ENCODE results near the gene PTPRT. TPM values are rescaled to one million over a fixed set of nuclear protein-coding genes. Genes with fewer than 3 reads are reported as not detected.

The PTPRT gene
- total and polyA plus RNA-seq, 2 of the 4 experiments (the other 2 are of a cell fraction) = not detected

GRCh38 chr20:42041000-42041565 is 1148.6 kb downstream of the PTPRT start:
- peaks cover 18% of the 10 kb centered on the region for H3K9me3 ChIP-seq (ENCODE audit: control insufficient read depth, insufficient read depth, low read length)
- no peak overlapping the region for H3K9ac ChIP-seq (ENCODE audit: low read depth, low read length)
- H3K18ac ChIP-seq (ENCODE audit: low read depth, low read length) = no peak overlapping the region
- no peaks in the 10 kb centered on the region for H3K27me3 ChIP-seq (ENCODE audit: control insufficient read depth, insufficient read depth, low read length)
- H3K56ac ChIP-seq (ENCODE audit: extremely low read depth, insufficient read depth, low read length) = no peak overlapping the region
- H3K4me2 ChIP-seq (ENCODE audit: low read depth, low read length) = no peak overlapping the region
- no peak overlapping the region for H2AFZ ChIP-seq (replicated peaks; ENCODE audit: low read length, poor library complexity)
- DNase-seq (no peak), ATAC-seq (ENCODE audit: low read depth) (no peak)
- no peaks in the 10 kb centered on the region for H3K36me3 ChIP-seq (ENCODE audit: control insufficient read depth, insufficient read depth, low read length)
- no peak overlapping the region for H3K27ac ChIP-seq (ENCODE audit: insufficient read depth, low read length)
- H2BK5ac ChIP-seq (ENCODE audit: low read depth, low read length, poor library complexity, severe bottlenecking) = no peak overlapping the region
- H2BK20ac ChIP-seq (ENCODE audit: low read depth, low read length) = no peak overlapping the region
- H3K23ac ChIP-seq (ENCODE audit: low read depth, low read length) = no peak overlapping the region
- BruUV-seq (replicated peaks) = no TSS peak
- no peak overlapping the region for H2AK9ac ChIP-seq (replicated peaks; ENCODE audit: low read depth, low read length, poor library complexity)
- no peak for TF ChIP-seq POLR2A (IDR thresholded peaks at IDR 0.05; ENCODE audit: low read depth, low read length)
- no peak for TF ChIP-seq MXI1 (IDR thresholded peaks at IDR 0.05; ENCODE audit: borderline replicate concordance, low read depth, low read length)
- TF ChIP-seq CHD1 (IDR thresholded peaks at IDR 0.05; ENCODE audit: low read depth, low read length) = no peak
- TF ChIP-seq RCOR1 (IDR thresholded peaks at IDR 0.05; ENCODE audit: insufficient replicate concordance, low read length) = no peak
- no peak for TF ChIP-seq NFE2L2 (IDR thresholded peaks at IDR 0.05; ENCODE audit: low read depth, low read length)
- no peak for TF ChIP-seq FOS (IDR thresholded peaks at IDR 0.05; ENCODE audit: low read depth, low read length)
- intact Hi-C loops (cut with micrococcal nuclease) = no loop called here
- dilution Hi-C loops (cut with HindIII; ENCODE audit: low sequenced_read_pairs, unreplicated experiment) = no loop called here
- no peak overlapping the region for H4K8ac ChIP-seq (ENCODE audit: low read depth in 2 of 2, low read length in 2 of 2)
- WGBS, 2 experiments (ENCODE audit: extremely low coverage in 2 of 2, insufficient read length in 1 of 2) = no CpG with 5 or more reads among the region's 6 CpGs
- H2BK15ac ChIP-seq (ENCODE audit: low read depth, low read length) = no peak overlapping the region
- ChIA-PET POLR2A (ENCODE audit: unreplicated experiment) (no interaction called here), CTCF (no interaction called here)
- no peaks in the 10 kb centered on the region for H4K20me1 ChIP-seq (ENCODE audit: insufficient read depth, low read length)
- no peak overlapping the region for H4K5ac ChIP-seq (ENCODE audit: low read depth, low read length)
- no peak overlapping the region for H3K4me3 ChIP-seq (ENCODE audit: insufficient read depth, low read depth, low read length)
- no peak overlapping the region for H3K14ac ChIP-seq (replicated peaks; ENCODE audit: low read depth, low read length)
- no peaks in the 10 kb centered on the region for H3K79me1 ChIP-seq (ENCODE audit: low read depth in 1 of 2, low read length in 2 of 2)
- H4K91ac ChIP-seq (ENCODE audit: insufficient read depth, low read depth, low read length) = no peak overlapping the region
- no peaks in the 10 kb centered on the region for H3K4me1 ChIP-seq (ENCODE audit: control insufficient read depth, insufficient read depth, low read length)
- H2BK120ac ChIP-seq (ENCODE audit: low read depth, low read length) = no peak overlapping the region
- no peak overlapping the region for H2AK5ac ChIP-seq (ENCODE audit: low read depth, low read length)
- in situ Hi-C loops (cut with MboI; ENCODE audit: low sequenced_read_pairs) = no loop called here
- H3K9me1 ChIP-seq (ENCODE audit: insufficient read depth, low read length) = no peaks in the 10 kb centered on the region
- H3K4ac ChIP-seq (ENCODE audit: low read depth, low read length) = no peak overlapping the region

All from IMR-90 (cell line).